IMR-90 (cell line): ENCODE measurements around the gene SBNO1. TPM values are rescaled to one million over a fixed set of nuclear protein-coding genes. Genes with fewer than 3 reads are reported as not detected.
A peak's percentile ranks its signal among the peaks of the same experiment; 100 is the strongest.

Source experiments
- ATAC-seq: fragments of 200-7000 bp; cut with Tn5 transposase; 2 replicates; pipeline ENCODE4 v1.9.1; 2020; ENCODE audit warnings: low read depth, mild to moderate bottlenecking, moderate library complexity
- BruUV-seq: library from RNA; stranded (reverse); fragments of 400-500 nt; replicated peaks from 2 replicates; lab custom pipeline; 2021; lab: Mats Ljungman, UMichigan
- CTCF ChIA-PET: fragments of 300-600 bp; formaldehyde crosslinking; extraction: SDS; loops from one replicate; lab custom pipeline; 2021; ENCODE audit warnings: antibody characterized with exemption; lab: Yijun Ruan, JAX
- POLR2A ChIA-PET: fragments of 300-600 bp; sonication (Branson Sonifier 250); formaldehyde crosslinking; loops from one replicate; lab custom pipeline; 2022; ENCODE audit warnings: antibody characterized with exemption; ENCODE audit not compliant: unreplicated experiment; lab: Charles Lee
- DNase-seq: peaks from one replicate; pipeline ENCODE4 v3.0.0; 2013
- H2AFZ ChIP-seq: replicated peaks from 2 replicates; pipeline ENCODE3; 2013; ENCODE audit warnings: low read length, mild to moderate bottlenecking; ENCODE audit not compliant: poor library complexity
- H2AK5ac ChIP-seq: 2 replicates; pipeline ENCODE4 v1.6.1; 2013; ENCODE audit warnings: low read depth, low read length, inconsistent platforms
- H2AK9ac ChIP-seq: replicated peaks from 2 replicates; pipeline ENCODE3; 2013; ENCODE audit warnings: mild to moderate bottlenecking, low read depth, low read length, moderate library complexity; ENCODE audit not compliant: poor library complexity
- H2BK120ac ChIP-seq: 2 replicates; pipeline ENCODE4 v1.6.1; 2013; ENCODE audit warnings: low read depth, low read length, inconsistent platforms
- H2BK15ac ChIP-seq: 3 replicates; pipeline ENCODE4 v1.6.1; 2013; ENCODE audit warnings: low read depth, low read length, inconsistent platforms
- H2BK20ac ChIP-seq: 2 replicates; pipeline ENCODE4 v1.6.1; 2013; ENCODE audit warnings: low read depth, mild to moderate bottlenecking, inconsistent platforms, low read length, moderate library complexity
- H2BK5ac ChIP-seq: 2 replicates; pipeline ENCODE4 v1.6.1; 2013; ENCODE audit warnings: mild to moderate bottlenecking, low read depth, low read length, inconsistent platforms; ENCODE audit not compliant: poor library complexity, severe bottlenecking
- H3K14ac ChIP-seq: replicated peaks from 2 replicates; pipeline ENCODE4 v1.6.1; 2013; ENCODE audit warnings: low read depth, low read length, inconsistent platforms
- H3K18ac ChIP-seq: 2 replicates; pipeline ENCODE4 v1.6.1; 2013; ENCODE audit warnings: low read depth, low read length, control low read depth
- H3K23ac ChIP-seq: 2 replicates; pipeline ENCODE4 v1.6.1; 2013; ENCODE audit warnings: low read depth, low read length, inconsistent platforms
- H3K27ac ChIP-seq: 2 replicates; pipeline ENCODE4 v1.5.1; 2013; ENCODE audit warnings: mild to moderate bottlenecking, control low read depth, low read length; ENCODE audit not compliant: insufficient read depth
- H3K27me3 ChIP-seq: 2 replicates; pipeline ENCODE4 v1.6.1; 2013; ENCODE audit warnings: low read length; ENCODE audit not compliant: control insufficient read depth, insufficient read depth
- H3K36me3 ChIP-seq: 2 replicates; pipeline ENCODE4 v1.6.1; 2013; ENCODE audit warnings: low read length, mixed read lengths; ENCODE audit not compliant: control insufficient read depth, insufficient read depth
- H3K4ac ChIP-seq: 2 replicates; pipeline ENCODE4 v1.6.1; 2013; ENCODE audit warnings: low read depth, low read length, inconsistent platforms
- H3K4me1 ChIP-seq: 2 replicates; pipeline ENCODE4 v1.6.1; 2013; ENCODE audit warnings: low read length, mixed read lengths; ENCODE audit not compliant: control insufficient read depth, insufficient read depth
- H3K4me2 ChIP-seq: 2 replicates; pipeline ENCODE4 v1.6.1; 2013; ENCODE audit warnings: low read depth, mild to moderate bottlenecking, control low read depth, low read length, moderate library complexity
- H3K4me3 ChIP-seq: 2 replicates; pipeline ENCODE4 v1.5.1; 2013; ENCODE audit warnings: low read depth, mild to moderate bottlenecking, control low read depth, low read length, moderate library complexity; ENCODE audit not compliant: insufficient read depth
- H3K56ac ChIP-seq: 2 replicates; pipeline ENCODE4 v1.6.1; 2013; ENCODE audit warnings: low read length, inconsistent platforms; ENCODE audit not compliant: insufficient read depth; ENCODE audit errors: extremely low read depth
- H3K79me1 ChIP-seq, 2 experiments: 2 replicates each; pipeline ENCODE4 v1.6.1; 2013; ENCODE audit warnings: low read length in 2 of 2, inconsistent platforms in 1 of 2, low read depth in 1 of 2
- H3K9ac ChIP-seq: 2 replicates; pipeline ENCODE4 v1.6.1; 2013; ENCODE audit warnings: low read depth, low read length, control low read depth
- H3K9me1 ChIP-seq: 2 replicates; pipeline ENCODE4 v1.6.1; 2013; ENCODE audit warnings: low read length, inconsistent platforms; ENCODE audit not compliant: insufficient read depth
- H3K9me3 ChIP-seq: 2 replicates; pipeline ENCODE4 v1.6.1; 2013; ENCODE audit warnings: low read length; ENCODE audit not compliant: control insufficient read depth, insufficient read depth
- H4K20me1 ChIP-seq: 2 replicates; pipeline ENCODE4 v1.6.1; 2013; ENCODE audit warnings: low read length, inconsistent platforms; ENCODE audit not compliant: insufficient read depth
- H4K5ac ChIP-seq: 2 replicates; pipeline ENCODE4 v1.6.1; 2013; ENCODE audit warnings: mild to moderate bottlenecking, low read depth, low read length, control low read depth
- H4K8ac ChIP-seq, 2 experiments: 2 replicates each; pipeline ENCODE4 v1.6.1; 2013; ENCODE audit warnings: low read depth in 2 of 2, low read length in 2 of 2, control low read depth in 1 of 2, inconsistent platforms in 1 of 2
- H4K91ac ChIP-seq: 2 replicates; pipeline ENCODE4 v1.6.1; 2013; ENCODE audit warnings: low read depth, low read length, inconsistent platforms; ENCODE audit not compliant: insufficient read depth
- BHLHE40 ChIP-seq: fragments of 150-350 bp; IDR thresholded peaks from 2 replicates; pipeline ENCODE4 v1.6.1; 2016; ENCODE audit warnings: mild to moderate bottlenecking, low read depth, low read length
- CEBPB ChIP-seq: IDR thresholded peaks from 2 replicates; pipeline ENCODE4 v1.6.1; 2012; ENCODE audit warnings: low read depth, low read length, improper control_type of control experiment
- CHD1 ChIP-seq: IDR thresholded peaks from 2 replicates; pipeline ENCODE4 v1.6.1; 2012; ENCODE audit warnings: low read depth, low read length, improper control_type of control experiment
- MAFK ChIP-seq: IDR thresholded peaks from 2 replicates; pipeline ENCODE4 v1.6.1; 2012; ENCODE audit warnings: low read depth, low read length, improper control_type of control experiment
- MAZ ChIP-seq: IDR thresholded peaks from 2 replicates; pipeline ENCODE4 v1.6.1; 2012; ENCODE audit warnings: low read depth, mild to moderate bottlenecking, low read length, improper control_type of control experiment, moderate library complexity, borderline replicate concordance
- MXI1 ChIP-seq: IDR thresholded peaks from 2 replicates; pipeline ENCODE4 v1.6.1; 2012; ENCODE audit warnings: low read depth, mild to moderate bottlenecking, low read length, moderate library complexity, borderline replicate concordance
- NFE2L2 ChIP-seq: fragments of 150-350 bp; IDR thresholded peaks from 2 replicates; pipeline ENCODE4 v1.6.1; 2016; ENCODE audit warnings: low read depth, mild to moderate bottlenecking, low read length
- POLR2A ChIP-seq: IDR thresholded peaks from 2 replicates; pipeline ENCODE4 v1.6.1; 2012; ENCODE audit warnings: mild to moderate bottlenecking, low read depth, low read length
- RAD21 ChIP-seq: IDR thresholded peaks from 2 replicates; pipeline ENCODE4 v1.6.1; 2012; ENCODE audit warnings: low read length, improper control_type of control experiment
- RCOR1 ChIP-seq: IDR thresholded peaks from 2 replicates; pipeline ENCODE4 v1.6.1; 2012; ENCODE audit warnings: mild to moderate bottlenecking, low read length, improper control_type of control experiment; ENCODE audit not compliant: insufficient replicate concordance
- RFX5 ChIP-seq: IDR thresholded peaks from 2 replicates; pipeline ENCODE4 v1.8.0; 2012; ENCODE audit warnings: low read depth, mild to moderate bottlenecking, low read length, moderate library complexity
- SMC3 ChIP-seq: fragments of 150-350 bp; IDR thresholded peaks from 2 replicates; pipeline ENCODE4 v1.6.1; 2016; ENCODE audit warnings: low read depth, mild to moderate bottlenecking, antibody characterized with exemption, low read length, moderate library complexity
- WGBS, 2 experiments: methylation state at CpG; one replicate each; pipeline versions ENCODE4 v1.1.5 to v1.1.7; 2013; ENCODE audit warnings: missing lambda C conversion rate in 2 of 2; ENCODE audit not compliant: insufficient read length in 1 of 2; ENCODE audit errors: extremely low coverage in 2 of 2; 5-methylcytosine and 5-hydroxymethylcytosine counted together
- dilution Hi-C: fragments of 300-500 bp; cut with HindIII; formaldehyde crosslinking; loops from one replicate; pipeline ENCODE4 v1.14.3; 2018; ENCODE audit warnings: low sequenced_read_pairs; ENCODE audit not compliant: unreplicated experiment
- in situ Hi-C: fragments of 300-500 bp; cut with MboI; formaldehyde crosslinking; loops from 3 replicates; pipeline ENCODE4 v1.14.3; 2019; ENCODE audit warnings: low sequenced_read_pairs, inconsistent platforms, mixed read lengths
- intact Hi-C: fragments of 100-400 bp; cut with micrococcal nuclease; formaldehyde crosslinking; loops from 2 replicates; pipeline ENCODE4 v1.10.0; 2022
- polyA plus RNA-seq, 3 experiments: library from polyadenylated mRNA; depleted of rRNA; stranded (reverse); fragments of >200 nt; gene quantifications; 2 replicates each; pipeline ENCODE4 v1.2.3, GENCODE V29; 2012; ENCODE audit warnings: low replicate concordance in 1 of 3
- total RNA-seq: library from RNA; depleted of rRNA; stranded (reverse); fragments of >200 nt; gene quantifications from 2 replicates; pipeline ENCODE4 v1.2.3, GENCODE V29; 2012
- TF ChIP-seq, protein P1 (sequence below): conservative IDR thresholded peaks from 2 replicates; pipeline ENCODE4 v1.5.1; 2012; ENCODE audit warnings: mild to moderate bottlenecking, low read depth, low read length, improper control_type of control experiment
- TF ChIP-seq, protein P2 (sequence below): fragments of 150-350 bp; IDR thresholded peaks from 2 replicates; pipeline ENCODE4 v1.6.1; 2016; ENCODE audit warnings: low read depth, mild to moderate bottlenecking, low read length, moderate library complexity, borderline replicate concordance

Gene SBNO1
- total and polyA plus RNA-seq, 2 of the 4 experiments (the other 2 are of a cell fraction), result 5.3 to 24.9 TPM

DNA sequence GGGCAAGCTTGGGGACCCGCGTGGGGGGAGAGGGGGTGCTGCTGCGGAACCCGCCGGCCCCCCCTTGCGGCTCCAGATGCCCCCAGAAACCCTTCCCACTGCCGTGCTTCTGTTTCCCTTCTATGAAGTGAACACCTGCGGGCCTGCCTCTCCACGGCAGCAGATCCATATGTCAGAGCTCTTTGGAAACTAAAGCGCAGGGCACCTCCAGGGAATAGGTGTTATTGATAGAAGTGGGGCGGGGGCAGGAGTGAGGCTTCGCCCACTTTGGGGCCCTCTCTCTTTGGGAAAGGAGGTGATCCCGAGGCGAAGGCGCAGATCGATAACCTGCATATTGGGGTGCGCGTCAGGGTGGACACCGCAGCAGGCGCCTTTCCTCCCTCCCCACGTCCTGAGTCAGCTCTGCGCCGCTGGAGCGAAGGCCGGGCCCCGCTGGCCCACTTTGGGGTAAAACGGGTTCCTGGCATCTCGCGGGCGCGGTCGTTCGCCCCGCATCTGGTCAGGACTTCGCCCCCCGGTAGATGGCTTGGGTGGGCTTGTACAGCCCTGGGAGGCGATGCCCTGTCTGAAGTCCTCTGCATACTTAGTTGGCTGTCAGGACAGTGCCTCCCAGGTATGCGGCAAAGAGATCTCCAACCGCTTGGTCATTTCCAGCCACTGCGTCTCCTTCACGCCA, 19.8 kb upstream of the SBNO1 start:
- Histone ChIP-seq H4K20me1 (no peaks in the 10 kb centered on the region), H3K18ac (no peak overlapping the region; the same call in 1 of the 2 replicates), H2BK120ac (no peak overlapping the region), H3K4me2 (peak overlapping the region; percentile 96), H3K4me1 (peaks cover 7% of the 10 kb centered on the region), H3K9ac (peak overlapping the region; percentile 80), H3K14ac (peak overlapping the region; percentile 64), H2AK5ac (0 out of 2 replicates have a peak overlapping the region, but pooled peaks have one; percentile 3), H3K56ac (peak overlapping the region; percentile 54), H3K9me1 (peaks cover 13% of the 10 kb centered on the region; the same call in 1 of the 2 replicates), H3K4ac (peak overlapping the region; percentile 78), H2AK9ac (peak overlapping the region; percentile 86), H4K91ac (peak overlapping the region; percentile 26), H2BK15ac (no peak overlapping the region), H2BK20ac (no peak overlapping the region), H3K27ac (peak overlapping the region; percentile 79), H2AFZ (peak overlapping the region; percentile 96), H4K5ac (peak overlapping the region; percentile 49; the same call in 1 of the 2 replicates), H3K23ac (peak overlapping the region; percentile 66), H2BK5ac (peak overlapping the region; percentile 43), H3K9me3 (no peaks in the 10 kb centered on the region), H3K36me3 (no peaks in the 10 kb centered on the region), H4K8ac (peak overlapping the region; percentile 5 to 38; a peak in 1 of 4 replicates), H3K4me3 (peak overlapping the region; percentile 49), H3K27me3 (no peaks in the 10 kb centered on the region), H3K79me1 (peaks cover 17 to 43% of the 10 kb centered on the region in 2 experiments)
- POLR2A ChIA-PET, result interaction anchor here (0.6 to 1.2 kb wide), 3 partner anchors 19 to 1304 kb away, joined by 3 to 4 read pairs (median 4); partner anchors contain the start of genes SBNO1 and TMED2
- ATAC-seq, result no peak
- intact Hi-C loops, result loop anchor here (10.0 kb wide), 1 partner anchor 410 kb away; the partner anchor contains the start of gene OGFOD2
- dilution Hi-C loops, result no loop called here
- 0% methylated on average over 9 of the region's 41 CpGs; no CpG with 5 or more reads in 1 of the 2 experiments for WGBS, 2 experiments
- TF ChIP-seq MAZ (no peak), RFX5 (no peak), POLR2A (no peak), MAFK (no peak), SMC3 (no peak), RCOR1 (no peak), BHLHE40 (no peak), CEBPB (no peak), RAD21 (no peak), MXI1 (no peak), CHD1 (no peak), NFE2L2 (no peak)
- TF ChIP-seq, protein P1, sequence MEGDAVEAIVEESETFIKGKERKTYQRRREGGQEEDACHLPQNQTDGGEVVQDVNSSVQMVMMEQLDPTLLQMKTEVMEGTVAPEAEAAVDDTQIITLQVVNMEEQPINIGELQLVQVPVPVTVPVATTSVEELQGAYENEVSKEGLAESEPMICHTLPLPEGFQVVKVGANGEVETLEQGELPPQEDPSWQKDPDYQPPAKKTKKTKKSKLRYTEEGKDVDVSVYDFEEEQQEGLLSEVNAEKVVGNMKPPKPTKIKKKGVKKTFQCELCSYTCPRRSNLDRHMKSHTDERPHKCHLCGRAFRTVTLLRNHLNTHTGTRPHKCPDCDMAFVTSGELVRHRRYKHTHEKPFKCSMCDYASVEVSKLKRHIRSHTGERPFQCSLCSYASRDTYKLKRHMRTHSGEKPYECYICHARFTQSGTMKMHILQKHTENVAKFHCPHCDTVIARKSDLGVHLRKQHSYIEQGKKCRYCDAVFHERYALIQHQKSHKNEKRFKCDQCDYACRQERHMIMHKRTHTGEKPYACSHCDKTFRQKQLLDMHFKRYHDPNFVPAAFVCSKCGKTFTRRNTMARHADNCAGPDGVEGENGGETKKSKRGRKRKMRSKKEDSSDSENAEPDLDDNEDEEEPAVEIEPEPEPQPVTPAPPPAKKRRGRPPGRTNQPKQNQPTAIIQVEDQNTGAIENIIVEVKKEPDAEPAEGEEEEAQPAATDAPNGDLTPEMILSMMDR, result no peak
- TF ChIP-seq, protein P2, sequence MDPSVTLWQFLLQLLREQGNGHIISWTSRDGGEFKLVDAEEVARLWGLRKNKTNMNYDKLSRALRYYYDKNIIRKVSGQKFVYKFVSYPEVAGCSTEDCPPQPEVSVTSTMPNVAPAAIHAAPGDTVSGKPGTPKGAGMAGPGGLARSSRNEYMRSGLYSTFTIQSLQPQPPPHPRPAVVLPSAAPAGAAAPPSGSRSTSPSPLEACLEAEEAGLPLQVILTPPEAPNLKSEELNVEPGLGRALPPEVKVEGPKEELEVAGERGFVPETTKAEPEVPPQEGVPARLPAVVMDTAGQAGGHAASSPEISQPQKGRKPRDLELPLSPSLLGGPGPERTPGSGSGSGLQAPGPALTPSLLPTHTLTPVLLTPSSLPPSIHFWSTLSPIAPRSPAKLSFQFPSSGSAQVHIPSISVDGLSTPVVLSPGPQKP, result no peak
- BruUV-seq, result no TSS peak
- CTCF ChIA-PET, result interaction anchor here (1.1 kb wide), 1 partner anchor 19 kb away, joined by 5 read pairs; no protein-coding TSS in a partner anchor
- in situ Hi-C loops, result no loop called here
- no peak for DNase-seq
